Endothelial cell of umbilical vein (primary cell): Measurements from ENCODE around the gene SLC2A8. TPM values are rescaled to one million over a fixed set of nuclear protein-coding genes. Genes with fewer than 3 reads are reported as not detected.

Experiments used
- BruUV-seq: library from RNA; stranded (reverse); fragments of 400-500 nt; replicated peaks from 2 replicates; lab custom pipeline; 2021; lab: Mats Ljungman, UMichigan
- CTCF ChIA-PET: fragments of 300-600, 350-600 bp; sonication (Branson Sonifier 250); formaldehyde crosslinking; loops from one replicate; lab custom pipeline; 2021; ENCODE audit warnings: antibody characterized with exemption, inconsistent platforms; lab: Charles Lee
- POLR2A ChIA-PET: fragments of 300-600, 350-600 bp; sonication (Branson Sonifier 250); formaldehyde crosslinking; loops from one replicate; lab custom pipeline; 2021; ENCODE audit warnings: antibody characterized with exemption, inconsistent platforms; lab: Charles Lee
- DNase-seq: peaks from one replicate; pipeline ENCODE4 v3.0.0-alpha.2; 2011; ENCODE audit warnings: low read depth, low spot score
- FAIRE-seq: peaks from 2 replicates; lab custom pipeline; 2011; peaks lifted over from hg19 to GRCh38; lab: Jason Lieb, UNC
- H2AFZ ChIP-seq: 2 replicates; pipeline ENCODE4 v1.6.0; 2012; ENCODE audit warnings: low read depth, low read length, control low read depth, inconsistent platforms
- H3K27ac ChIP-seq: 2 replicates; pipeline ENCODE4 v1.5.1; 2011; ENCODE audit warnings: low read depth, mild to moderate bottlenecking, control low read depth, low read length, moderate library complexity; ENCODE audit not compliant: insufficient read depth
- H3K27me3 ChIP-seq, 2 experiments: 2 replicates each; pipeline versions ENCODE4 v1.6.0 to v1.6.1; 2011; ENCODE audit warnings: low read length in 2 of 2, mixed read lengths in 1 of 2; ENCODE audit not compliant: control insufficient read depth in 2 of 2, insufficient read depth in 2 of 2
- H3K36me3 ChIP-seq, 2 experiments: 2 replicates in 1 of 2; 3 replicates in 1 of 2; pipeline ENCODE4 v1.5.1; 2011; ENCODE audit warnings: low read length in 2 of 2, mild to moderate bottlenecking in 1 of 2, moderate library complexity in 1 of 2; ENCODE audit not compliant: control insufficient read depth in 2 of 2, insufficient read depth in 2 of 2; ENCODE audit errors: extremely low read depth in 1 of 2
- H3K4me1 ChIP-seq: 3 replicates; pipeline ENCODE4 v1.5.1; 2011; ENCODE audit warnings: mild to moderate bottlenecking, low read length; ENCODE audit not compliant: control insufficient read depth, insufficient read depth; ENCODE audit errors: extremely low read depth
- H3K4me2 ChIP-seq: 2 replicates; pipeline ENCODE4 v1.6.1; 2011; ENCODE audit warnings: low read length, control low read depth, mixed read lengths; ENCODE audit not compliant: insufficient read depth
- H3K4me3 ChIP-seq, 3 experiments: fragments of 200-600 bp in 1 of 3; sonication (generic), shearing (Covaris generic) in 1 of 3; replicated peaks in 1 of 3; 2 replicates each; pipeline ENCODE4 v1.5.1; 2011 to 2016; ENCODE audit warnings: control low read depth in 3 of 3, low read length in 3 of 3, mild to moderate bottlenecking in 2 of 3, inconsistent platforms in 1 of 3, low read depth in 1 of 3, moderate library complexity in 1 of 3; ENCODE audit not compliant: insufficient read depth in 1 of 3
- H3K79me2 ChIP-seq: 2 replicates; pipeline ENCODE4 v1.6.0; 2012; ENCODE audit warnings: low read length, inconsistent platforms; ENCODE audit not compliant: control insufficient read depth, insufficient read depth
- H3K9ac ChIP-seq: replicated peaks from 2 replicates; pipeline ENCODE3; 2011; ENCODE audit warnings: low read length, control low read depth; ENCODE audit not compliant: insufficient read depth; ENCODE audit errors: extremely low read depth
- H3K9me1 ChIP-seq: replicated peaks from 3 replicates; pipeline ENCODE4 v1.6.0; 2011; ENCODE audit warnings: mild to moderate bottlenecking, low read length; ENCODE audit not compliant: control insufficient read depth, insufficient read depth; ENCODE audit errors: extremely low read depth
- H3K9me3 ChIP-seq: replicated peaks from 2 replicates; pipeline ENCODE4 v1.5.1; 2012; ENCODE audit warnings: low read length, inconsistent platforms; ENCODE audit not compliant: control insufficient read depth, insufficient read depth
- H4K20me1 ChIP-seq: replicated peaks from 2 replicates; pipeline ENCODE3; 2011; ENCODE audit warnings: mild to moderate bottlenecking, low read length; ENCODE audit not compliant: control insufficient read depth, insufficient read depth; ENCODE audit errors: extremely low read depth
- EZH2 ChIP-seq: IDR thresholded peaks from 2 replicates; pipeline ENCODE4 v1.6.1; 2012; ENCODE audit warnings: borderline replicate concordance, low read depth, mild to moderate bottlenecking, moderate library complexity, low read length, inconsistent platforms; ENCODE audit not compliant: severe bottlenecking
- FOS ChIP-seq: IDR thresholded peaks from 2 replicates; pipeline ENCODE4 v1.6.1; 2011; ENCODE audit warnings: mild to moderate bottlenecking, low read length, moderate library complexity, borderline replicate concordance; ENCODE audit not compliant: insufficient read depth
- GATA2 ChIP-seq: IDR thresholded peaks from 2 replicates; pipeline ENCODE4 v1.7.0; 2011; ENCODE audit warnings: low read depth, mild to moderate bottlenecking, moderate library complexity, mixed read lengths, low read length; ENCODE audit not compliant: insufficient read length, insufficient read depth
- JUN ChIP-seq: IDR thresholded peaks from 2 replicates; pipeline ENCODE4 v1.6.1; 2011; ENCODE audit warnings: borderline replicate concordance, low read depth; ENCODE audit not compliant: insufficient read length, insufficient read depth
- MYC ChIP-seq: IDR thresholded peaks from one replicate; pipeline ENCODE4 v1.6.1; 2011; ENCODE audit warnings: mild to moderate bottlenecking, low read depth, low read length
- POLR2A ChIP-seq: IDR thresholded peaks from 2 replicates; pipeline ENCODE4 v1.6.1; 2012; ENCODE audit warnings: low read depth, mild to moderate bottlenecking, control low read depth, low read length
- POLR2AphosphoS5 ChIP-seq: IDR thresholded peaks from 2 replicates; pipeline ENCODE4 v1.6.1; 2012; ENCODE audit warnings: low read depth, mild to moderate bottlenecking, control low read depth, low read length, moderate library complexity; ENCODE audit not compliant: insufficient read depth
- dilution Hi-C: fragments of 300-500 bp; cut with MboI; formaldehyde crosslinking; loops from one replicate; pipeline ENCODE4 v1.15.0; 2019; ENCODE audit warnings: low sequenced_read_pairs; ENCODE audit not compliant: extremely low pct_ligation_motif_present
- intact Hi-C: fragments of 100-400 bp; cut with micrococcal nuclease; formaldehyde crosslinking; loops from one replicate; pipeline ENCODE4 v1.10.0; 2022
- polyA plus RNA-seq, 4 experiments: library from polyadenylated mRNA; depleted of rRNA in 3 of 4; stranded (reverse) in 3 of 4; unstranded in 1 of 4; fragments of >200 nt; gene quantifications; 2 replicates each; pipeline versions ENCODE4 v1.2.1 to v1.2.3, GENCODE V29; 2011 to 2012; ENCODE audit warnings: missing spikeins in 1 of 4
- total RNA-seq: library from RNA; stranded (reverse); gene quantifications from 2 replicates; pipeline ENCODE4 v1.2.3, GENCODE V29; 2021
- TF ChIP-seq, protein P1 (sequence below): IDR thresholded peaks from 2 replicates; pipeline ENCODE4 v1.6.1; 2011; ENCODE audit not compliant: insufficient read depth, insufficient read length
- TF ChIP-seq, protein P2 (sequence below), 2 donors: IDR thresholded peaks; 1 replicate in 1 of 2; 2 replicates in 1 of 2; pipeline ENCODE4 v1.5.1; 2011; ENCODE audit warnings: low read length in 2 of 2, mild to moderate bottlenecking in 2 of 2, moderate library complexity in 2 of 2, control low read depth in 1 of 2, inconsistent platforms in 1 of 2, low read depth in 1 of 2; ENCODE audit not compliant: insufficient read depth in 1 of 2; ENCODE audit errors: extremely low read depth in 1 of 2

The SLC2A8 gene
- total and polyA plus RNA-seq, 2 donors (not counting 3 experiments of a cell fraction or from before 2014, with no cell fraction given) = 19.3 to 26.1 TPM

DNA sequence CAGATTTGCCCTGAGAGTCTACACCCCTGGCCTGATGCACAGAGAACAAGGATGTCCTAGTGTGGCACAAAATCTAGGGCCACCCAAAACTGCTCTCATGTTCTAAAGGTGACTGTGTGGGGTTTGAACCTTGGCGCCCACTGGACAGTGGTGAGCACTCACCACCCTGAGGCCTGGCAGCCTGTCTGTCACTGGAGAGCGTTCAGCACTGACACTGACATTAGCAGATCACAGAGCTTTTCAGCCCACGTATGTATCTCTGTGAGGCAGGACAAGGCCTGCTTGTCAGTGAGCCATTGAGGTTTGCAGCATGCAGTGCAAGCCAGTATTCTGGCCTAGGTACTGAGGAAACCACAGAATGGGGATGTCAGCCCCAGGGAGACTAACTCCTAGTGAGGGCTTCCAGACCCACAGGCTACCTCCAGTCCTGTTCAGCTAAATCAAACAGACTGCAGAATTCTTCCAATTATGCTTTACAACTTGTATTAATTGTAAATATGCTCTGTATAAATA lies 38.9 kb upstream of the SLC2A8 start:
- no TSS peak for BruUV-seq
- Histone ChIP-seq H3K9me1 (no peaks in the 10 kb centered on the region), H3K9ac (no peak overlapping the region), H3K79me2 (no peaks in the 10 kb centered on the region), H3K27me3 (no peaks in the 10 kb centered on the region), H3K27ac (no peak overlapping the region), H3K36me3 (no peaks in the 10 kb centered on the region), H4K20me1 (no peaks in the 10 kb centered on the region), H3K4me1 (no peaks in the 10 kb centered on the region), H2AFZ (no peak overlapping the region), H3K9me3 (no peaks in the 10 kb centered on the region), H3K4me2 (no peak overlapping the region), H3K4me3 (no peak overlapping the region)
- intact Hi-C loops = no loop called here
- no peak for FAIRE-seq
- TF ChIP-seq POLR2A (no peak), POLR2AphosphoS5 (no peak), GATA2 (no peak), FOS (no peak), MYC (no peak), JUN (no peak), EZH2 (no peak)
- TF ChIP-seq, protein P1, sequence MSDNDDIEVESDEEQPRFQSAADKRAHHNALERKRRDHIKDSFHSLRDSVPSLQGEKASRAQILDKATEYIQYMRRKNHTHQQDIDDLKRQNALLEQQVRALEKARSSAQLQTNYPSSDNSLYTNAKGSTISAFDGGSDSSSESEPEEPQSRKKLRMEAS = no peak
- TF ChIP-seq, protein P2, sequence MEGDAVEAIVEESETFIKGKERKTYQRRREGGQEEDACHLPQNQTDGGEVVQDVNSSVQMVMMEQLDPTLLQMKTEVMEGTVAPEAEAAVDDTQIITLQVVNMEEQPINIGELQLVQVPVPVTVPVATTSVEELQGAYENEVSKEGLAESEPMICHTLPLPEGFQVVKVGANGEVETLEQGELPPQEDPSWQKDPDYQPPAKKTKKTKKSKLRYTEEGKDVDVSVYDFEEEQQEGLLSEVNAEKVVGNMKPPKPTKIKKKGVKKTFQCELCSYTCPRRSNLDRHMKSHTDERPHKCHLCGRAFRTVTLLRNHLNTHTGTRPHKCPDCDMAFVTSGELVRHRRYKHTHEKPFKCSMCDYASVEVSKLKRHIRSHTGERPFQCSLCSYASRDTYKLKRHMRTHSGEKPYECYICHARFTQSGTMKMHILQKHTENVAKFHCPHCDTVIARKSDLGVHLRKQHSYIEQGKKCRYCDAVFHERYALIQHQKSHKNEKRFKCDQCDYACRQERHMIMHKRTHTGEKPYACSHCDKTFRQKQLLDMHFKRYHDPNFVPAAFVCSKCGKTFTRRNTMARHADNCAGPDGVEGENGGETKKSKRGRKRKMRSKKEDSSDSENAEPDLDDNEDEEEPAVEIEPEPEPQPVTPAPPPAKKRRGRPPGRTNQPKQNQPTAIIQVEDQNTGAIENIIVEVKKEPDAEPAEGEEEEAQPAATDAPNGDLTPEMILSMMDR (IDR thresholded peaks at IDR 0.05; ENCODE audit: extremely low read depth in 1 of 2, insufficient read depth in 1 of 2, low read depth in 1 of 2, low read length in 2 of 2) = no peak
- ChIA-PET POLR2A (no interaction called here), CTCF (interaction anchor here (1.2 to 3.1 kb wide), 2 partner anchors 39 to 46 kb away, joined by 4 to 14 read pairs; partner anchors contain the start of gene SLC2A8)
- dilution Hi-C loops = no loop called here
- DNase-seq = no peak
